EL (cell line): ENCODE results near the gene CPA4.

Experiments
- DNase-seq: peaks from one replicate; pipeline ENCODE4 v3.0.0-alpha.2; 2016

The CPA4 gene

GRCh38 chr7:130366564-130366963 lies 73.6 kb downstream of the CPA4 start:
- peak; percentile 50 for DNase-seq

- DNase-seq: no peak
Measured at GRCh38 chr7:130367088-130367755, 74.3 kb downstream of the CPA4 start.

GRCh38 chr7:130367836-130368746 lies 75.1 kb downstream of the CPA4 start:
- DNase-seq: no peak

- DNase-seq: peak; percentile 75
Measured at GRCh38 chr7:130369110-130369711, 76.2 kb downstream of the CPA4 start.

- DNase-seq: peak; percentile 28
Measured at GRCh38 chr7:130369831-130370550, 77.0 kb downstream of the CPA4 start.

GRCh38 chr7:130371046-130371445 lies 78.1 kb downstream of the CPA4 start:
- DNase-seq: peak; percentile 50

- no peak for DNase-seq
Measured at GRCh38 chr7:130372402-130373165, 79.6 kb downstream of the CPA4 start.
